Activated T-cell treated with anti-CD3 and anti-CD28 coated beads, Interleukin-2, amount 50 U/mL, for 48 hours (primary cell): ENCODE data around the gene TREML1.
"Not testable (repeated sequence)": the region's sequence is repeated elsewhere in the genome, so short reads cannot be mapped to it uniquely, and the experiment has no call there.

ENCODE experiments used
- DNase-seq, 2 experiments: peaks; one replicate each; pipeline ENCODE4 v3.0.0-alpha.2; 2020

Gene TREML1

DNA sequence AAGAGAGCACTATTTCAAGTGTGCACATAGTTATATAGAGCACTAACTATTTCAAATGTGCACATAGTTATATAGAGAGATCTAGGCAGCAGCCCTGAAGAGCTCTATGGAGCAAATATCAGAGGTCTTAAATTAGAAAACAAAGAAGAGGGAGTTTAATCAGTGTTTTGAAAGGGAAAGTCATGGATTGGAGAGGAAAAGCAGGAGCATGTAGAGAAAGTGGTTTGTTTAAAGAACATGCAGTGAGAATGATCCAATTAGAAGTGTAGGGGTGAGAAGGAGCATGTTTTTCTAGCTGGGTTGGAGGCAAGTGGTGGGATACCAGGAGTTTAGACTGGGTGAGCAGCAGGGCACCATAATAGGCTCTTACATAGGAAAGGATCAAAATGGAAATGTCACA, 17.2 kb downstream of the TREML1 start:
- no peak for DNase-seq

DNA sequence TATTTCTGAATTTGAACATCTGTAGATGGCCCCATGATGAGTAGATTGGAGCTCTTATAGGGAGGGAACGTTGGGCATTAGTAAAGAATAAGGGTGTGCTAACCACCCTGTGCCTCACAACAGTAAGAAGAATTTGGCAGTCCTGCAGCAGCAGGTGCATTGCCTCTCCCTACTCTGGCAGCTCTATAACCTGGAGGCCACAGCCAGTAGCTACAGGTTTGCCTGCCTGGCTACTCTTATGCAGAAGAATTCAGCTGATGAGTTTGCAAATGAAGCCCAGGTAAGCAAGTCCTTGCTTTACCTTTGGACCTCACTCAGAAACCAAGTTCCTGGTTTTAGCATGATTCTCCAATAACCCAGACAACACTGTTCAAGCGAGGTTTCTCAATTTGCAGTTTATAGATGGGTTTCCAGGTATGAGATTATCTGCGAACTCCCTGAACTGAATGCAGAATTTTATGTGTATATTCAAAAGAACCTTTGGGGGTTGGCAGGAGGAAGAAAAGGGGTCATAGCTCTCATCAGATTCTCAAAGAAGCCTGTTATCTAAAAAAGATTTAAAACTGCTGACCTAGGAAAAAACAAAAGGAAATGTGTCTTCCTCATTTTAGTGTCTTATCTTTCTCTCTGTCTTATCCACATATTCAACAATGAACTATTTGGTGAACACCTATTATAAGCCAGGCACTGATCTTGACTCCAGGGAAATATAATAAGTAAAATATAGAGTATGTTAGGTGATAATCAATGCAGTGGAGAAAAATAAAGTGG, 18.9 kb downstream of the TREML1 start:
- DNase-seq = no peak

DNA sequence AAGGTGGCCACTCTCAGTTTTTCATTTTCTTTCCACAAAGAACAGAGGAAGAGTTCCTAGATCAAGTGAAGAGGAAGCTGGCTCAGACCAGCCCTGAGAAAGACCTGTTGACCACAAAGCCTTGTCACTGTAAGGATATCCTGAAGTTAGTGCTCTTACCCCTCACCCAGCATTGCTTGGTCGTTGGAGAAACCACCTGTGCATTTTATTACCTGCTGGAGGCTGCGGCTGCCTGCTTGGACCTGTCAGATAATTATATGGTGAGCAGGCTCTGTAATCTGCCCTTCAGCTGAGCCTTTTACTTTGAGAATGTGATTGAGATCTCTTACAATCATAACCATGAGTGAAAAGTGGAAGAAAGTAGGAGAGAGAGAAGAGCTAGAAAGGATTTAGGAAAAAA, 21.9 kb downstream of the TREML1 start:
- no peak for DNase-seq

DNA sequence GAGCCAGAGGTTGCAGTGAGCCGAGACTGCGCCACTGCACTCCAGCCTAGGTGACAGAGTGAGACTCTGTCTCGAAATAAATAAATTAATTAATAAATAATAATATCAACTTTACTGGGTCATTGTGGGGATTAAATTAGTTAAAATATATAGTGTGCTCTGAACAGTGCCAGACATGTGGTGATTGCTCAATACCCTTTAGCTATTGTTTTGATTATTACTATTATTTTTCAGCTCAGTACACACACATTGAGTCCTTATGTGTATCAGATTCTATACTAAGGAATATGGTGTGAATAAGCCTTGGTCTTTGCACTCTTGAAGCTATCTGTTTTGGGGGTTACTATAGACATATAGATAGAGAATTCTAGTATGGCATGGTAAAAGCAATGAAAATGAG, 28.9 kb downstream of the TREML1 start:
- DNase-seq = no peak

DNA sequence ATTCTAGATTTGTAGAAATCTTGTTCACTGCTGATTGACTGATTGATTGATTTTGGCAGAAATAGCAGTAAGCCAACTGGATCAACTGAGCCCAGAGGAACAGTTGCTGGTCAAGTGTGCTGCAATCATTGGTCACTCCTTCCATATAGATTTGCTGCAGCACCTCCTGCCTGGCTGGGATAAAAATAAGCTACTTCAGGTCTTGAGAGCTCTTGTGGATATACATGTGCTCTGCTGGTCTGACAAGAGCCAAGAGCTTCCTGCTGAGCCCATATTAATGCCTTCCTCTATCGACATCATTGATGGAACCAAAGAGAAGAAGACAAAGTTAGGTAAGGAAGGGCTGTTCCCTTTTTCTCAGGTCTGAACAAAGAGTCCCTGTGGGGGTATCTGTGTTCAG, 31.2 kb downstream of the TREML1 start:
- no peak for DNase-seq

DNA sequence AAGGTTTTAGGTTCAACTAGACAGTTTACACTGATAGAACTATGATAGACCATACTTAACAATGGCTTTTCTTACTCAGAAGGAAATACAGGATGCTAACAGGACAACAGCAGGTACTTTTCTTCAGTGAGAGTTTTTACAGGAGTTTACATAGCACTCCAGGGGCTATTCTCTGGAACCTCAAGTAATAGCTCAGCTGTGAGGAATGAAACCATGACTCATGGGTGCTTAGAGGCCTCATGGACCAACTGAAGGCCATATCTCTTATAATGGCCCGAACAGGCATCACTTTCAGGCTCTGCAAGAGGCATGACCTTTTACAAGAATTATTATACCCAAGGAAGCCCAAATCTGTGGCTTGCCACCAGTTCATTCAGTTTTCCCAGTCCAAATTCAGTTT, 31.8 kb downstream of the TREML1 start:
- DNase-seq = no peak

DNA sequence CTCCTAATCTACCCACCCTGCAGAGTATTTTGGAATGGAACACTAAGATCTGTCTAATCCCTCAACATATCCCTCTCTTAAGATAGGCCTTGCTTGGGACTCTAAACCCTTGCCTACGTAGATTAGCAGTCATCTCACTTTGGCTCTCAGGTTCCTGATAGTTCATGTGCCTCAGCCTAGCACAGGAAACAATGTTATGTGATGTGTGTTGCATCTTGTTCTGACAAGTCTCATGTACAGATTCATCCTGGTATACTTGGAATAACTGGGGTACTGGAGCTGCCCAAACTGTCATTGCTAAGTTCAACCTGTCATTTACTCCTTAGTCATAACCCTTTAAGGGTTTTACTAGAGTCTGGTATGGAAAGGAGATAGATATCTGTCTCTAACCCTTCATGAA, 34.1 kb downstream of the TREML1 start:
- DNase-seq = no peak

DNA sequence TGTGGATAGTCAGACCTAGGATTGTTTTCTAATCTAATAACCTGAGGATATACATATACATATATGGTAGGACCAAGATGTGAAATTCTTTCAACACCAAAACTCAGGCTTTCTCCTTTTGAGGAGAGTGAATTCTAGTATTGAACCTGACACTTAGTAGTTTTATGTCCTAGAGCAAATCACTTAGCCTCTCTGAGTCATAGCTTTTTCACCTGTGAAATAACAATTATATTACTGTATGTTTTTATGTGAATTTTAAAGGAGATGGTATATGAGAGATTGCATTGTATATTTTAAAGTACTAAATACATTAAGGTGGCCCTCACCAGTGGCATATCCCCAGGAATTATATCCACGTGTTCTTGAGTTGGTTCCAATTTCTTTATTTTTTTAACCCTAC, 34.6 kb downstream of the TREML1 start:
- no peak for DNase-seq

DNA sequence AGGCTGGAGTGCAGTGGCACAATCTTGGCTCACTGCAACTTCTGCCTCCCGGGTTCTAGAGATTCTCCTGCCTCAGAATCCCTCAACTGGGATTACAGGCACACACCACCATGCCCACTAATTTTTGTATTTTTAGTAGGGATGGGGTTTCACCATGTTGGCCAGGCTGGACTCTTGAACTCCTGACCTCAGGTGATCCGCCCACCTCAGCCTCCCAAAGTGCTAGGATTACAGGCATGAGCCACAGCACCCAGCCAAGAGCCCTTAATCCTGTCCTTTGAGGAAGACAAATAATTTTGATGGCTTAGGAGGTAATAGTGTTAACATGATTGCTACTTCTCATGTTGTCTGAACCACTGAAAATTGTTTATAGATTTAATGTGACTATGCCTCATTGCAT, 39.1 kb downstream of the TREML1 start:
- DNase-seq = not testable (repeated sequence)

DNA sequence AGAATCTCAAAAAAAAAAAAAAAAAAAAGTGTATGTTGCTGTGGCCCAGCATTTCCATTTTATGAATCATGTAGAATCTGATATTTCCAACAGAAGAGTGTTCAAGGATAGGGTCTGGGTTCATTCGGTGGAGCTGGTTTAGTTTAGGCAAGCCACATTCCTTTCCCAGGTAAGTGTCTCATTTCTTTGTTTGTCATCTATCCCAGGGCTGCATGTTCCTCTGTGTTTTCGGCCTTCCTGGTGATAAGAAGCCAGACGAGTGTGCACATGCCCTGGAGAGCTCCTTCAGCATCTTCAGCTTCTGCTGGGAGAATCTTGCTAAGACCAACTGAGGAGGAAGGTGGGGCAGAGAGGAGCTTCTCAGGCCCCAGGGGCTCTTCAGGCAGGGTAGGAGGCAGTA, 43.1 kb downstream of the TREML1 start:
- DNase-seq = no peak

DNA sequence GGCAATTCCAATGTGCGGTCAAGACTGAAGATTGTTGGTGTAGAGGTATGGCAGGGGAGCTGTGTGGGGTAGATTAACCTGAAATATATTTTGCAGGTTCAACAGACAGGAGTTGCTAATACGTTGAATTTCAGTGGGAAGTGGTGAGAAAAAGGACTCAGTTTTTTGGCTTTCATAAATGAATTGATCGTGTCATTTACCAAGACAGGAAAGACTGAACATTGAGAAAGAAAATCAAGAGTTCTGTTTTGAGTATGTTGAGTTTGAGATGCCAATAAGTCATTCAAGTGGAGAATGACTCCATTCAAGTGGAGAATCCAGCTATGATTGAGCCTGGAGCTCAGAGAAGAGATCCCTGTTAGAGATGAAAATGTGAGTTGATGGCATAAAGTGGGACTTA, 50.3 kb downstream of the TREML1 start:
- no peak for DNase-seq

DNA sequence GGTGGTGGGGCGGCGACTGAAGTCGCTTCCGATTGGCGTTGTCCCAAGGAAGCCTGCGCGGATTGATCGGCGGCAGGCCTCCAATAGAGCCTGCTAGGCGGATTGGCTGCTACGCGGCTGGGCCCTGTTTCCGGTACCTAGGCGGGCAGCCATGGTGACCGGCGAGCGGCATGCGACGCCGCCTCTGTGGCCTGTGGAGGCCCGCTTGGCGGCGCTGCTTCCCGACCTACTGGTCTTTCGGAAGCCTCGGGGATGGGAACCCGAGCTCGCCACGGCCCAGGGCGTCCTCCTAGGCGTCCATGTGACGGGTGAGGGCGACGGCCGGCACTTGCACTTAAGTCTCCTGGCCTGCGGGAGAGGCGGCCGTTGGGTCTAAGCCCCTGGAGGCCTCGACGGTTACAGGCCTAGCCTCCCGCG, 53.3 kb downstream of the TREML1 start:
- DNase-seq = no peak
